HepG2 (cell line): ENCODE measurements around the gene ZNF318. TPM values are rescaled to one million over a fixed set of nuclear protein-coding genes. Genes with fewer than 3 reads are reported as not detected.

ENCODE experiments used
- ASH2L ChIP-seq: fragments of 300-600, 200-600 bp; sonication (generic); IDR thresholded peaks from 2 replicates; pipeline ENCODE4 v1.7.0; 2017; ENCODE audit warnings: low read depth, mild to moderate bottlenecking, moderate library complexity, mixed read lengths, low read length; ENCODE audit not compliant: insufficient read length
- ELF4 ChIP-seq: sonication (generic); formaldehyde crosslinking; IDR thresholded peaks from 2 replicates; pipeline ENCODE4 v1.5.0; 2020; ENCODE audit warnings: missing genetic modification reagents, mild to moderate bottlenecking, moderate library complexity, borderline replicate concordance
- HMG20A ChIP-seq: IDR thresholded peaks from 2 replicates; pipeline ENCODE4 v1.6.1; 2016; ENCODE audit warnings: borderline replicate concordance
- HNRNPL ChIP-seq: fragments of 200-400 bp; formaldehyde crosslinking; IDR thresholded peaks from 2 replicates; pipeline ENCODE4 v1.6.1; 2017; ENCODE audit warnings: mild to moderate bottlenecking, low read depth, low read length
- JARID2 ChIP-seq: sonication (generic); formaldehyde crosslinking; IDR thresholded peaks from 2 replicates; pipeline ENCODE4 v1.8.1; 2023; ENCODE audit warnings: missing genetic modification reagents, inconsistent platforms; ENCODE audit not compliant: insufficient replicate concordance
- PAWR ChIP-seq: sonication (generic); formaldehyde crosslinking; IDR thresholded peaks from 2 replicates; pipeline ENCODE4 v1.4.0; 2020; ENCODE audit warnings: missing genetic modification reagents, mild to moderate bottlenecking, borderline replicate concordance
- POLR2AphosphoS5 ChIP-seq: IDR thresholded peaks from 2 replicates; pipeline ENCODE4 v1.6.1; 2012; ENCODE audit warnings: low read depth, low read length
- SIX4 ChIP-seq: sonication (generic); formaldehyde crosslinking; IDR thresholded peaks from 2 replicates; pipeline ENCODE4 v1.4.0; 2020; ENCODE audit warnings: missing genetic modification reagents
- SKI ChIP-seq: fragments of 450-650 bp; IDR thresholded peaks from one replicate; pipeline ENCODE4 v1.6.1; 2018; ENCODE audit warnings: mild to moderate bottlenecking; ENCODE audit not compliant: partially characterized antibody
- SOX13 ChIP-seq, 3 experiments: fragments of 450-650 bp in 1 of 3; sonication (generic) in 1 of 3; formaldehyde crosslinking in 1 of 3; IDR thresholded peaks in 2 of 3; conservative IDR thresholded peaks in 1 of 3; 2 replicates each; pipeline versions ENCODE4 v1.5.0 to v1.6.1; 2016 to 2020; ENCODE audit warnings: antibody characterized with exemption in 1 of 3, mild to moderate bottlenecking in 1 of 3, missing compliant biosample characterization in 1 of 3, missing genetic modification reagents in 1 of 3, moderate library complexity in 1 of 3
- SP4 ChIP-seq: sonication (generic); formaldehyde crosslinking; IDR thresholded peaks from 2 replicates; pipeline ENCODE4 v1.8.1; 2023; ENCODE audit warnings: mild to moderate bottlenecking, missing genetic modification reagents
- TRAFD1 ChIP-seq: sonication (generic); formaldehyde crosslinking; IDR thresholded peaks from 2 replicates; pipeline ENCODE4 v1.5.1; 2020; ENCODE audit warnings: missing genetic modification reagents, mild to moderate bottlenecking, borderline replicate concordance
- TRIM22 ChIP-seq: fragments of 450-650 bp; IDR thresholded peaks from 2 replicates; pipeline ENCODE4 v1.6.1; 2017
- ZMYM3 ChIP-seq: sonication (generic); formaldehyde crosslinking; IDR thresholded peaks from 2 replicates; pipeline ENCODE4 v1.5.1; 2020; ENCODE audit warnings: mild to moderate bottlenecking, missing genetic modification reagents
- ZNF143 ChIP-seq: sonication (generic); formaldehyde crosslinking; IDR thresholded peaks from 2 replicates; pipeline ENCODE4 v1.4.0; 2020; ENCODE audit warnings: missing genetic modification reagents
- polyA plus RNA-seq, 8 experiments: library from polyadenylated mRNA; depleted of rRNA in 3 of 8; stranded (reverse) in 7 of 8; unstranded in 1 of 8; fragments of >200 nt; fragmentation: Illumina TruSeq in 4 of 8; extraction: Trizol in 4 of 8; gene quantifications; 2 replicates each; pipeline versions ENCODE4 v1.2.1 to v1.2.3, GENCODE V29; 2011 to 2016; ENCODE audit warnings: low read depth in 4 of 8, missing spikeins in 1 of 8, mixed read lengths in 1 of 8; ENCODE audit not compliant: insufficient read depth in 1 of 8
- total RNA-seq, 5 experiments: library from RNA; depleted of rRNA; stranded (reverse); fragments of >200 nt; fragmentation: Illumina TruSeq; extraction: Trizol; gene quantifications; 2 replicates each; pipeline ENCODE4 v1.2.3, GENCODE V29; 2016; ENCODE audit warnings: low read depth in 1 of 5
- TF ChIP-seq, protein P1 (sequence below): sonication (generic); formaldehyde crosslinking; IDR thresholded peaks from 2 replicates; pipeline ENCODE4 v1.8.1; 2023; ENCODE audit warnings: mild to moderate bottlenecking, missing genetic modification reagents
- TF ChIP-seq, protein P2 (sequence below): sonication (generic); formaldehyde crosslinking; IDR thresholded peaks from 2 replicates; pipeline ENCODE4 v1.5.0; 2020; ENCODE audit warnings: mild to moderate bottlenecking, missing genetic modification reagents
- TF ChIP-seq, protein P3 (sequence below): sonication (generic); formaldehyde crosslinking; IDR thresholded peaks from 2 replicates; pipeline ENCODE4 v1.4.0; 2020; ENCODE audit warnings: missing genetic modification reagents
- TF ChIP-seq, protein P4 (sequence below): sonication (generic); formaldehyde crosslinking; IDR thresholded peaks from 2 replicates; pipeline ENCODE4 v1.5.0; 2020; ENCODE audit warnings: missing genetic modification reagents

Gene ZNF318
- total and polyA plus RNA-seq, 2 of the 13 experiments (the other 11 are each of a cell fraction or from before 2014, with no cell fraction given): 13.0 to 14.5 TPM

GRCh38 chr6:43290905-43291355 lies 78.5 kb downstream of the ZNF318 start (continued):
- TF ChIP-seq TRAFD1 (CRISPR knock-in tag) (no peak), JARID2 (CRISPR knock-in tag) (peak; percentile 41), HMG20A (peak; percentile 80; the same call in 1 of the 2 replicates), SP4 (CRISPR knock-in tag) (no peak; the same call in 1 of the 2 replicates), ELF4 (CRISPR knock-in tag) (no peak), SKI (peak; percentile 82), PAWR (CRISPR knock-in tag) (no peak), SOX13 (IDR thresholded peaks at IDR 0.05) (0 out of 2 replicates have a peak, but pooled peaks have one; percentile 32), SOX13 (CRISPR knock-in tag; conservative IDR thresholded peaks at IDR 0.05 in 1 of 2, IDR thresholded peaks at IDR 0.05 in 1 of 2) (peak in 1 of 2 experiments; percentile 80; a peak in 2 of 4 replicates), SIX4 (no peak), ZMYM3 (CRISPR knock-in tag) (peak; percentile 91), ZNF143 (CRISPR knock-in tag) (peak; percentile 25; the same call in 1 of the 2 replicates), HNRNPL (0 out of 2 replicates have a peak, but pooled peaks have one; percentile 18), TRIM22 (no peak), POLR2AphosphoS5 (peak; percentile 47; the same call in 1 of the 2 replicates), ASH2L (peak; percentile 79)
- TF ChIP-seq, protein P1, sequence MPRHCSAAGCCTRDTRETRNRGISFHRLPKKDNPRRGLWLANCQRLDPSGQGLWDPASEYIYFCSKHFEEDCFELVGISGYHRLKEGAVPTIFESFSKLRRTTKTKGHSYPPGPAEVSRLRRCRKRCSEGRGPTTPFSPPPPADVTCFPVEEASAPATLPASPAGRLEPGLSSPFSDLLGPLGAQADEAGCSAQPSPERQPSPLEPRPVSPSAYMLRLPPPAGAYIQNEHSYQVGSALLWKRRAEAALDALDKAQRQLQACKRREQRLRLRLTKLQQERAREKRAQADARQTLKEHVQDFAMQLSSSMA (CRISPR knock-in tag): no peak
- TF ChIP-seq, protein P2, sequence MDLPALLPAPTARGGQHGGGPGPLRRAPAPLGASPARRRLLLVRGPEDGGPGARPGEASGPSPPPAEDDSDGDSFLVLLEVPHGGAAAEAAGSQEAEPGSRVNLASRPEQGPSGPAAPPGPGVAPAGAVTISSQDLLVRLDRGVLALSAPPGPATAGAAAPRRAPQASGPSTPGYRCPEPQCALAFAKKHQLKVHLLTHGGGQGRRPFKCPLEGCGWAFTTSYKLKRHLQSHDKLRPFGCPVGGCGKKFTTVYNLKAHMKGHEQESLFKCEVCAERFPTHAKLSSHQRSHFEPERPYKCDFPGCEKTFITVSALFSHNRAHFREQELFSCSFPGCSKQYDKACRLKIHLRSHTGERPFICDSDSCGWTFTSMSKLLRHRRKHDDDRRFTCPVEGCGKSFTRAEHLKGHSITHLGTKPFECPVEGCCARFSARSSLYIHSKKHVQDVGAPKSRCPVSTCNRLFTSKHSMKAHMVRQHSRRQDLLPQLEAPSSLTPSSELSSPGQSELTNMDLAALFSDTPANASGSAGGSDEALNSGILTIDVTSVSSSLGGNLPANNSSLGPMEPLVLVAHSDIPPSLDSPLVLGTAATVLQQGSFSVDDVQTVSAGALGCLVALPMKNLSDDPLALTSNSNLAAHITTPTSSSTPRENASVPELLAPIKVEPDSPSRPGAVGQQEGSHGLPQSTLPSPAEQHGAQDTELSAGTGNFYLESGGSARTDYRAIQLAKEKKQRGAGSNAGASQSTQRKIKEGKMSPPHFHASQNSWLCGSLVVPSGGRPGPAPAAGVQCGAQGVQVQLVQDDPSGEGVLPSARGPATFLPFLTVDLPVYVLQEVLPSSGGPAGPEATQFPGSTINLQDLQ (CRISPR knock-in tag): peak; percentile 38; the same call in 1 of the 2 replicates
- TF ChIP-seq, protein P3, sequence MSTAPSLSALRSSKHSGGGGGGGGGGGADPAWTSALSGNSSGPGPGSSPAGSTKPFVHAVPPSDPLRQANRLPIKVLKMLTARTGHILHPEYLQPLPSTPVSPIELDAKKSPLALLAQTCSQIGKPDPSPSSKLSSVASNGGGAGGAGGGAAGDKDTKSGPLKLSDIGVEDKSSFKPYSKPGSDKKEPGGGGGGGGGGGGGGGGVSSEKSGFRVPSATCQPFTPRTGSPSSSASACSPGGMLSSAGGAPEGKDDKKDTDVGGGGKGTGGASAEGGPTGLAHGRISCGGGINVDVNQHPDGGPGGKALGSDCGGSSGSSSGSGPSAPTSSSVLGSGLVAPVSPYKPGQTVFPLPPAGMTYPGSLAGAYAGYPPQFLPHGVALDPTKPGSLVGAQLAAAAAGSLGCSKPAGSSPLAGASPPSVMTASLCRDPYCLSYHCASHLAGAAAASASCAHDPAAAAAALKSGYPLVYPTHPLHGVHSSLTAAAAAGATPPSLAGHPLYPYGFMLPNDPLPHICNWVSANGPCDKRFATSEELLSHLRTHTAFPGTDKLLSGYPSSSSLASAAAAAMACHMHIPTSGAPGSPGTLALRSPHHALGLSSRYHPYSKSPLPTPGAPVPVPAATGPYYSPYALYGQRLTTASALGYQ: peak; percentile 72
- TF ChIP-seq, protein P4, sequence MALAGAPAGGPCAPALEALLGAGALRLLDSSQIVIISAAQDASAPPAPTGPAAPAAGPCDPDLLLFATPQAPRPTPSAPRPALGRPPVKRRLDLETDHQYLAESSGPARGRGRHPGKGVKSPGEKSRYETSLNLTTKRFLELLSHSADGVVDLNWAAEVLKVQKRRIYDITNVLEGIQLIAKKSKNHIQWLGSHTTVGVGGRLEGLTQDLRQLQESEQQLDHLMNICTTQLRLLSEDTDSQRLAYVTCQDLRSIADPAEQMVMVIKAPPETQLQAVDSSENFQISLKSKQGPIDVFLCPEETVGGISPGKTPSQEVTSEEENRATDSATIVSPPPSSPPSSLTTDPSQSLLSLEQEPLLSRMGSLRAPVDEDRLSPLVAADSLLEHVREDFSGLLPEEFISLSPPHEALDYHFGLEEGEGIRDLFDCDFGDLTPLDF (CRISPR knock-in tag): peak; percentile 63; the same call in 1 of the 2 replicates
